HepG2 (cell line): ENCODE data around the gene MED12. TPM values are rescaled to one million over a fixed set of nuclear protein-coding genes. Genes with fewer than 3 reads are reported as not detected.

ENCODE experiments used
- ATAC-seq: fragments of 200-7000 bp; cut with Tn5 transposase; 3 replicates; pipeline ENCODE4 v1.9.1; 2020; ENCODE audit warnings: mild to moderate bottlenecking, moderate library complexity
- BruUV-seq: library from RNA; stranded (reverse); fragments of 400-500 nt; replicated peaks from 2 replicates; lab custom pipeline; 2021; lab: Mats Ljungman, UMichigan
- CTCF ChIA-PET: fragments of 300-600 bp; formaldehyde crosslinking; extraction: SDS; loops from one replicate; lab custom pipeline; 2021; ENCODE audit warnings: low total read pairs, inconsistent platforms, low intra/inter-chr PET ratio; lab: Yijun Ruan, JAX
- POLR2A ChIA-PET: fragments of 350-600 bp; sonication (Branson Sonifier 250); formaldehyde crosslinking; loops from one replicate; lab custom pipeline; 2020; ENCODE audit warnings: antibody characterized with exemption, inconsistent platforms; lab: Yijun Ruan, JAX
- DNase-seq: peaks from one replicate; pipeline ENCODE4 v3.0.0-alpha.2; 2015; ENCODE audit warnings: low spot score
- FAIRE-seq: peaks from 3 replicates; lab custom pipeline; 2011; peaks lifted over from hg19 to GRCh38; lab: Jason Lieb, UNC
- H2AFZ ChIP-seq: one replicate; pipeline ENCODE4 v1.6.1; 2011; ENCODE audit warnings: low read length, inconsistent platforms
- H3K27ac ChIP-seq: fragments of 300-600 bp; 3 replicates; pipeline ENCODE4 v1.8.0; 2011; ENCODE audit warnings: mixed run types, mild to moderate bottlenecking, mixed read lengths, low read length, inconsistent platforms; ENCODE audit not compliant: insufficient read depth; ENCODE audit errors: extremely low read length
- H3K27me3 ChIP-seq, 2 experiments: fragments of 200-600 bp in 1 of 2; 2 replicates in 1 of 2; 3 replicates in 1 of 2; pipeline versions ENCODE4 v1.6.0 to v1.8.0; 2011; ENCODE audit warnings: low read length in 2 of 2, mild to moderate bottlenecking in 2 of 2, moderate library complexity in 2 of 2, inconsistent platforms in 1 of 2; ENCODE audit not compliant: insufficient read depth in 2 of 2, control insufficient read depth in 1 of 2
- H3K36me3 ChIP-seq, 2 experiments: fragments of 200-600 bp in 1 of 2; replicated peaks in 1 of 2; 2 replicates in 1 of 2; 3 replicates in 1 of 2; pipeline versions ENCODE4 v1.5.1 to v1.8.0; 2011; ENCODE audit warnings: low read length in 2 of 2, inconsistent platforms in 1 of 2; ENCODE audit not compliant: insufficient read depth in 2 of 2, control insufficient read depth in 1 of 2
- H3K4me1 ChIP-seq: 2 replicates; pipeline ENCODE4 v1.5.1; 2012; ENCODE audit warnings: low read length, inconsistent platforms; ENCODE audit not compliant: insufficient read depth
- H3K4me2 ChIP-seq: 2 replicates; pipeline ENCODE4 v1.6.0; 2011; ENCODE audit warnings: low read depth, low read length, inconsistent platforms
- H3K4me3 ChIP-seq, 3 experiments: fragments of 200-600 bp in 1 of 3; sonication (generic), shearing (Covaris generic) in 1 of 3; replicated peaks in 1 of 3; 2 replicates each; pipeline ENCODE4 v1.5.1; 2011 to 2016; ENCODE audit warnings: low read length in 3 of 3, inconsistent platforms in 2 of 3, low read depth in 2 of 3, mild to moderate bottlenecking in 2 of 3, control low read depth in 1 of 3, mixed read lengths in 1 of 3; ENCODE audit not compliant: insufficient read depth in 1 of 3
- H3K79me2 ChIP-seq: one replicate; pipeline ENCODE4 v1.6.1; 2011; ENCODE audit warnings: low read length, inconsistent platforms; ENCODE audit not compliant: insufficient read depth
- H3K9ac ChIP-seq: 2 replicates; pipeline ENCODE4 v1.6.0; 2011; ENCODE audit warnings: mild to moderate bottlenecking, low read depth, low read length, inconsistent platforms; ENCODE audit not compliant: insufficient read depth
- H3K9me3 ChIP-seq: 2 replicates; pipeline ENCODE4 v1.5.1; 2012; ENCODE audit warnings: mild to moderate bottlenecking, low read length
- H4K20me1 ChIP-seq: 2 replicates; pipeline ENCODE4 v1.6.0; 2011; ENCODE audit warnings: inconsistent platforms, mild to moderate bottlenecking, low read length, moderate library complexity; ENCODE audit not compliant: insufficient read depth
- AGO1 ChIP-seq: fragments of 200-400 bp; formaldehyde crosslinking; IDR thresholded peaks from 2 replicates; pipeline ENCODE4 v1.6.1; 2017; ENCODE audit warnings: mild to moderate bottlenecking, low read depth, low read length, moderate library complexity; ENCODE audit not compliant: poor library complexity, severe bottlenecking
- BCL6 ChIP-seq: IDR thresholded peaks from 2 replicates; pipeline ENCODE4 v1.6.1; 2016; ENCODE audit warnings: missing genetic modification reagents, missing compliant biosample characterization
- KDM6A ChIP-seq: IDR thresholded peaks from 2 replicates; pipeline ENCODE4 v1.6.1; 2016; ENCODE audit warnings: low read depth
- MIXL1 ChIP-seq: IDR thresholded peaks from 2 replicates; pipeline ENCODE4 v1.6.1; 2016
- NBN ChIP-seq: fragments of 450-650 bp; conservative IDR thresholded peaks from 2 replicates; pipeline ENCODE4 v1.6.1; 2017
- SIX1 ChIP-seq: sonication (generic); formaldehyde crosslinking; IDR thresholded peaks from 2 replicates; pipeline ENCODE4 v1.4.0; 2020; ENCODE audit warnings: missing genetic modification reagents, borderline replicate concordance
- SOX5 ChIP-seq: IDR thresholded peaks from 2 replicates; pipeline ENCODE4 v1.6.1; 2016; ENCODE audit warnings: borderline replicate concordance
- ZBTB20 ChIP-seq: sonication (generic); formaldehyde crosslinking; IDR thresholded peaks from 2 replicates; pipeline ENCODE4 v1.8.1; 2023; ENCODE audit warnings: missing genetic modification reagents, low read depth, mild to moderate bottlenecking, borderline replicate concordance
- ZNF260 ChIP-seq: sonication (generic); formaldehyde crosslinking; IDR thresholded peaks from 2 replicates; pipeline ENCODE4 v1.4.0; 2020; ENCODE audit warnings: missing genetic modification reagents, low read depth, mild to moderate bottlenecking, borderline replicate concordance
- ZNF451 ChIP-seq: sonication (generic); formaldehyde crosslinking; IDR thresholded peaks from 2 replicates; pipeline ENCODE4 v1.5.0; 2020; ENCODE audit warnings: mild to moderate bottlenecking, missing genetic modification reagents
- ZNF567 ChIP-seq: sonication (generic); formaldehyde crosslinking; IDR thresholded peaks from 2 replicates; pipeline ENCODE4 v1.8.1; 2023; ENCODE audit warnings: mild to moderate bottlenecking, missing genetic modification reagents, borderline replicate concordance
- WGBS: methylation state at CpG from one replicate; pipeline ENCODE4 v1.1.6; 2017; ENCODE audit warnings: low lambda C conversion rate; 5-methylcytosine and 5-hydroxymethylcytosine counted together
- in situ Hi-C: cut with HindIII; loops from 2 replicates; pipeline ENCODE4 v1.10.0; 2017; ENCODE audit warnings: low pct_unique_long_range_greater_than_20kb; ENCODE audit not compliant: extremely low pct_ligation_motif_present
- intact Hi-C: fragments of 100-400 bp; cut with micrococcal nuclease; formaldehyde crosslinking; loops from one replicate; pipeline ENCODE4 v1.10.0; 2022; ENCODE audit not compliant: unreplicated experiment
- polyA plus RNA-seq, 8 experiments: library from polyadenylated mRNA; depleted of rRNA in 3 of 8; stranded (reverse) in 7 of 8; unstranded in 1 of 8; fragments of >200 nt; fragmentation: Illumina TruSeq in 4 of 8; extraction: Trizol in 4 of 8; gene quantifications; 2 replicates each; pipeline versions ENCODE4 v1.2.1 to v1.2.3, GENCODE V29; 2011 to 2016; ENCODE audit warnings: low read depth in 4 of 8, missing spikeins in 1 of 8, mixed read lengths in 1 of 8; ENCODE audit not compliant: insufficient read depth in 1 of 8
- total RNA-seq, 5 experiments: library from RNA; depleted of rRNA; stranded (reverse); fragments of >200 nt; fragmentation: Illumina TruSeq; extraction: Trizol; gene quantifications; 2 replicates each; pipeline ENCODE4 v1.2.3, GENCODE V29; 2016; ENCODE audit warnings: low read depth in 1 of 5
- TF ChIP-seq, protein P1 (sequence below): sonication (generic); formaldehyde crosslinking; IDR thresholded peaks from 2 replicates; pipeline ENCODE4 v1.5.0; 2020; ENCODE audit warnings: missing genetic modification reagents
- TF ChIP-seq, protein P2 (sequence below): IDR thresholded peaks from 2 replicates; pipeline ENCODE4 v1.6.1; 2016; ENCODE audit warnings: missing genetic modification reagents, missing compliant biosample characterization
- TF ChIP-seq, protein P3 (sequence below): sonication (generic); formaldehyde crosslinking; IDR thresholded peaks from 2 replicates; pipeline ENCODE4 v1.5.1; 2020; ENCODE audit warnings: mild to moderate bottlenecking, missing genetic modification reagents, borderline replicate concordance

The MED12 gene
- total and polyA plus RNA-seq, 2 of the 13 experiments (the other 11 are each of a cell fraction or from before 2014, with no cell fraction given) = 9.4 to 15.0 TPM

DNA sequence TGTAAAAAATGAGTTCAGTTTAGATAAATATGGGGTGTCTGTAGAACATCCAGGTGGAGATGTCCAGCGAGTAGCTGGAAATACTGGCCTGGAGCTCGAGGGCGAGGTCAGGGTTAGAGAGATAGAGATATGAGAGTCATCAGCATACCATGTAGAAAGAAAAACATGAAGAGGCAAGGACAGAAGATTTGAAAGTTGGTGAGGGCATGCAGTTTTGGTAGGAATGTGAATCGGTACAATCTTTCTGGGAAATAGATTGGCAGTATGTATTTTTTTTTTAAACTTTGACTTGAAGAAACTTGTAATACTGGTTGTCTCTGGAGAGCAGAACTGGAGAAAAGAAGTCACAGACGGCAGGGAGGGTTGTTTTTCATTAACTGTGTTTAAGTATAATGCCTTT is 47.9 kb upstream of the MED12 start (continued):
- TF ChIP-seq, protein P1, sequence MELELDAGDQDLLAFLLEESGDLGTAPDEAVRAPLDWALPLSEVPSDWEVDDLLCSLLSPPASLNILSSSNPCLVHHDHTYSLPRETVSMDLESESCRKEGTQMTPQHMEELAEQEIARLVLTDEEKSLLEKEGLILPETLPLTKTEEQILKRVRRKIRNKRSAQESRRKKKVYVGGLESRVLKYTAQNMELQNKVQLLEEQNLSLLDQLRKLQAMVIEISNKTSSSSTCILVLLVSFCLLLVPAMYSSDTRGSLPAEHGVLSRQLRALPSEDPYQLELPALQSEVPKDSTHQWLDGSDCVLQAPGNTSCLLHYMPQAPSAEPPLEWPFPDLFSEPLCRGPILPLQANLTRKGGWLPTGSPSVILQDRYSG (CRISPR knock-in tag) = no peak
- TF ChIP-seq ZNF451 = no peak
- TF ChIP-seq, protein P2, sequence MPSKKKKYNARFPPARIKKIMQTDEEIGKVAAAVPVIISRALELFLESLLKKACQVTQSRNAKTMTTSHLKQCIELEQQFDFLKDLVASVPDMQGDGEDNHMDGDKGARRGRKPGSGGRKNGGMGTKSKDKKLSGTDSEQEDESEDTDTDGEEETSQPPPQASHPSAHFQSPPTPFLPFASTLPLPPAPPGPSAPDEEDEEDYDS (CRISPR knock-in tag) = no peak

DNA sequence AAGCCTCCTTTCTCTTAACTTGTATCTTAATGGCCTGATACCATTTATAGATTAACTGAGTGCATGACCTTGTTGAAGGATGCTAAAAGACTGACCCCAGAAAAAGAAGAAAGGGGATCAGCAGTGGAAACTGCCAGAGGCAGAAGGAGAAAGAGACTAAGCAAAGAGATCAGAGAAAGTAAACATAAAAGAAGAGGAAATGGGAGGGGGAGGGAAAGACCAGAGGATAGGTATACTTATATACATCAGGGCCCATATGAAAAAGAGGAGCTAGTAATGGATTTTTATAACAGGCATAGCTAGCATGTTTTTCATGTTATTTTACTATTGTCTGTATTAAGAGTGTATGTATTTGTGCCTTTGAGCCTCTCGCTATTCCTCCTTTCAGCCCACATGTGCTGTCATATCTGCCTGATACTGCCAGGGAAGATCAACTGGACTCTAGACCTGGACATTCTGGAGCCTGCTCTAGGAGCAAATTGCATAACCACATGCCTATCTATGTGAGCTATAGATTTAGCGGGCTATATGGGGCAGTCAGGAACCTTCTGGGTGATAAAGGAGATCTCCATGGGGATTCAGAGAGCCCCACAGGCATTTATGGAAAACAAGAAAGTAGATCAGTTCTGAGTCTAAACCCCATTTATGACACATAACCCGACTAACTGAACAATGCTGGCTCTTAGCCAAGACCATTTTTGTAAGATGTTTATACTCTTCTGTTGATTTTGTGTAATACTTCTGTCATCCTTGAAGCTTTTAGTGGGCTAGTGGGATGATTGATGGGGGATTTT is 36.9 kb upstream of the MED12 start:
- BruUV-seq = no TSS peak
- ATAC-seq = peak; percentile 97
- no peak overlapping the region for H3K9ac ChIP-seq
- H3K4me1 ChIP-seq = peaks cover 29% of the 10 kb centered on the region
- no peaks in the 10 kb centered on the region for H3K9me3 ChIP-seq
- H3K79me2 ChIP-seq = no peaks in the 10 kb centered on the region
- no peaks in the 10 kb centered on the region for H3K36me3 ChIP-seq
- 0% methylated on average over 2 of the region's 3 CpGs for WGBS
- intact Hi-C loops = no loop called here
- H2AFZ ChIP-seq = no peak overlapping the region
- H3K4me3 ChIP-seq = peak overlapping the region in 1 of 3 experiments; percentile 28; a peak in 2 of 6 replicates
- in situ Hi-C loops = no loop called here
- peak overlapping the region; percentile 53 for H3K4me2 ChIP-seq
- POLR2A ChIA-PET = interaction anchor here (1.2 kb wide), 1 partner anchor 14 kb away, joined by 4 read pairs; the partner anchor contains the start of gene SNX12
- FAIRE-seq = peak; percentile 59
- no peaks in the 10 kb centered on the region for H4K20me1 ChIP-seq
- H3K27me3 ChIP-seq = no peaks in the 10 kb centered on the region
- peak; percentile 81 for DNase-seq
- CTCF ChIA-PET = no interaction called here
- peak overlapping the region; percentile 58 for H3K27ac ChIP-seq
- no peak for TF ChIP-seq NBN
- TF ChIP-seq SOX5 (CRISPR knock-in tag) = peak; percentile 15; the same call in 1 of the 2 replicates
- TF ChIP-seq AGO1 = no peak
- TF ChIP-seq, protein P3, sequence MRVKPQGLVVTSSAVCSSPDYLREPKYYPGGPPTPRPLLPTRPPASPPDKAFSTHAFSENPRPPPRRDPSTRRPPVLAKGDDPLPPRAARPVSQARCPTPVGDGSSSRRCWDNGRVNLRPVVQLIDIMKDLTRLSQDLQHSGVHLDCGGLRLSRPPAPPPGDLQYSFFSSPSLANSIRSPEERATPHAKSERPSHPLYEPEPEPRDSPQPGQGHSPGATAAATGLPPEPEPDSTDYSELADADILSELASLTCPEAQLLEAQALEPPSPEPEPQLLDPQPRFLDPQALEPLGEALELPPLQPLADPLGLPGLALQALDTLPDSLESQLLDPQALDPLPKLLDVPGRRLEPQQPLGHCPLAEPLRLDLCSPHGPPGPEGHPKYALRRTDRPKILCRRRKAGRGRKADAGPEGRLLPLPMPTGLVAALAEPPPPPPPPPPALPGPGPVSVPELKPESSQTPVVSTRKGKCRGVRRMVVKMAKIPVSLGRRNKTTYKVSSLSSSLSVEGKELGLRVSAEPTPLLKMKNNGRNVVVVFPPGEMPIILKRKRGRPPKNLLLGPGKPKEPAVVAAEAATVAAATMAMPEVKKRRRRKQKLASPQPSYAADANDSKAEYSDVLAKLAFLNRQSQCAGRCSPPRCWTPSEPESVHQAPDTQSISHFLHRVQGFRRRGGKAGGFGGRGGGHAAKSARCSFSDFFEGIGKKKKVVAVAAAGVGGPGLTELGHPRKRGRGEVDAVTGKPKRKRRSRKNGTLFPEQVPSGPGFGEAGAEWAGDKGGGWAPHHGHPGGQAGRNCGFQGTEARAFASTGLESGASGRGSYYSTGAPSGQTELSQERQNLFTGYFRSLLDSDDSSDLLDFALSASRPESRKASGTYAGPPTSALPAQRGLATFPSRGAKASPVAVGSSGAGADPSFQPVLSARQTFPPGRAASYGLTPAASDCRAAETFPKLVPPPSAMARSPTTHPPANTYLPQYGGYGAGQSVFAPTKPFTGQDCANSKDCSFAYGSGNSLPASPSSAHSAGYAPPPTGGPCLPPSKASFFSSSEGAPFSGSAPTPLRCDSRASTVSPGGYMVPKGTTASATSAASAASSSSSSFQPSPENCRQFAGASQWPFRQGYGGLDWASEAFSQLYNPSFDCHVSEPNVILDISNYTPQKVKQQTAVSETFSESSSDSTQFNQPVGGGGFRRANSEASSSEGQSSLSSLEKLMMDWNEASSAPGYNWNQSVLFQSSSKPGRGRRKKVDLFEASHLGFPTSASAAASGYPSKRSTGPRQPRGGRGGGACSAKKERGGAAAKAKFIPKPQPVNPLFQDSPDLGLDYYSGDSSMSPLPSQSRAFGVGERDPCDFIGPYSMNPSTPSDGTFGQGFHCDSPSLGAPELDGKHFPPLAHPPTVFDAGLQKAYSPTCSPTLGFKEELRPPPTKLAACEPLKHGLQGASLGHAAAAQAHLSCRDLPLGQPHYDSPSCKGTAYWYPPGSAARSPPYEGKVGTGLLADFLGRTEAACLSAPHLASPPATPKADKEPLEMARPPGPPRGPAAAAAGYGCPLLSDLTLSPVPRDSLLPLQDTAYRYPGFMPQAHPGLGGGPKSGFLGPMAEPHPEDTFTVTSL (CRISPR knock-in tag) = peak; percentile 41; the same call in 1 of the 2 replicates
- 0 out of 2 replicates have a peak, but pooled peaks have one; percentile 21 for TF ChIP-seq KDM6A
- no peak for TF ChIP-seq SIX1 (CRISPR knock-in tag)
- peak; percentile 100 for TF ChIP-seq ZBTB20
- TF ChIP-seq ZNF567 (CRISPR knock-in tag) = no peak
- TF ChIP-seq MIXL1 (CRISPR knock-in tag) = 0 out of 2 replicates have a peak, but pooled peaks have one; percentile 17
- 0 out of 2 replicates have a peak, but pooled peaks have one; percentile 35 for TF ChIP-seq BCL6
- no peak for TF ChIP-seq ZNF260 (CRISPR knock-in tag)
